ENCODE measurements around the gene FOXO3.

DNA sequence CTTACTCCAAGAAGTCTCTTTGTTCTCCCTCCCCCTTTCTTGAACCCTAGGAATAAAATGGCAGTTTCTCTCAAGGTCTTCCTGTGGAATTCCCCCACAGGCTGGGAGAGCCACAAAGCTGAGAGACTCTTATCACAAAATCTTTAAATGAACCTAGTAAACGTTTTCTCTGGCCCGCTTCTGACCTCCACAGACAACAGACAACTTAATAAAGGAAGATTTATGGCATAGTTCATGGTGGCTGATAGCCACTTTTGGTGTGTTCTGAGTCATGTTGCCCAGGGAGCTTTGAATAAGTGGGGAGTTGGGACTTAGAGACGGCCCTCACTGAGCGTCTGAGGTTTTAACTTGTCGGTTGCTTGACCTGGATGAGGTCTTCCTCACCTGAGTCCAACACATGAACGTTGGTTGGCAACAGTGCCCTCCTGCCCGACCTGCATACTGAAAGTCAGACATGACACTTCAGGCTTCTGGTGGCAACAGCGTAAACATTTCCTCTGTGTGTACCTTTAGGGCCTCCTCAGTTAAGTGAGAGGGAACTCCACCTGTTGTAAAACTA, 124.1 kb downstream of the FOXO3 start:
- no peak for TF ChIP-seq CTCF (IDR thresholded peaks at IDR 0.05)
- TF ChIP-seq EP300 (IDR thresholded peaks at IDR 0.05) = no peak
- no peak for TF ChIP-seq POLR2A (IDR thresholded peaks at IDR 0.05)
